ENCODE measurements around the gene MBD3L2. TPM values are rescaled to one million over a fixed set of nuclear protein-coding genes. Genes with fewer than 3 reads are reported as not detected.

MBD3L2 gene
- total RNA-seq, 1 donor from 2014 or later: not detected

DNA sequence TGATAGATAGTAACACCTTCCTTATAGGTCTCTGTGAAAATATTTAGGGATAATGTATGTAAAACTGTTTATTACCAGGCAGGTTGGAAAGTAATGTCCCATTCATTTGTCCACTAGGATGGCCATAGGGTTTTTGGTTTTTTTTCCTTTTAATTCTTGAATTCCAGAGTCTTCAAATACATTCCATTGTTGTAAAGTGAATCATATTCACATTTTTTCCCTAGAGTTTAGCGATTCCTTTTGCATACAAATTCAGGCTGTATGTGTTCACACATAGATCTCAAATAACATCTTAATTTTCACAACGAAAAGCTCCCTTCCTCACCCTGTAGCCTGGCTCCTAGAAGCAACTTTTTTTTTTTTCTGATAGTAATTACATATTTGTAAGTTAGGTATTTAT is 18.6 kb downstream of the MBD3L2 start:
- H3K4me1 Mint-ChIP-seq: peaks cover 9% of the 10 kb centered on the region
- no peak overlapping the region for H3K27ac Mint-ChIP-seq
- no peak overlapping the region for H3K4me3 Mint-ChIP-seq
- H3K36me3 Mint-ChIP-seq: peaks cover 11% of the 10 kb centered on the region
- TF ChIP-seq, protein P1, sequence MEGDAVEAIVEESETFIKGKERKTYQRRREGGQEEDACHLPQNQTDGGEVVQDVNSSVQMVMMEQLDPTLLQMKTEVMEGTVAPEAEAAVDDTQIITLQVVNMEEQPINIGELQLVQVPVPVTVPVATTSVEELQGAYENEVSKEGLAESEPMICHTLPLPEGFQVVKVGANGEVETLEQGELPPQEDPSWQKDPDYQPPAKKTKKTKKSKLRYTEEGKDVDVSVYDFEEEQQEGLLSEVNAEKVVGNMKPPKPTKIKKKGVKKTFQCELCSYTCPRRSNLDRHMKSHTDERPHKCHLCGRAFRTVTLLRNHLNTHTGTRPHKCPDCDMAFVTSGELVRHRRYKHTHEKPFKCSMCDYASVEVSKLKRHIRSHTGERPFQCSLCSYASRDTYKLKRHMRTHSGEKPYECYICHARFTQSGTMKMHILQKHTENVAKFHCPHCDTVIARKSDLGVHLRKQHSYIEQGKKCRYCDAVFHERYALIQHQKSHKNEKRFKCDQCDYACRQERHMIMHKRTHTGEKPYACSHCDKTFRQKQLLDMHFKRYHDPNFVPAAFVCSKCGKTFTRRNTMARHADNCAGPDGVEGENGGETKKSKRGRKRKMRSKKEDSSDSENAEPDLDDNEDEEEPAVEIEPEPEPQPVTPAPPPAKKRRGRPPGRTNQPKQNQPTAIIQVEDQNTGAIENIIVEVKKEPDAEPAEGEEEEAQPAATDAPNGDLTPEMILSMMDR (IDR thresholded peaks at IDR 0.05; ENCODE audit: unreplicated experiment): no peak
- no peaks in the 10 kb centered on the region for H3K27me3 Mint-ChIP-seq (ENCODE audit: low read depth)
- H3K9me3 Mint-ChIP-seq: peaks cover 11% of the 10 kb centered on the region
- DNase-seq (ENCODE audit: low spot score in 2 of 2, unreplicated experiment in 2 of 2): no peak

DNA sequence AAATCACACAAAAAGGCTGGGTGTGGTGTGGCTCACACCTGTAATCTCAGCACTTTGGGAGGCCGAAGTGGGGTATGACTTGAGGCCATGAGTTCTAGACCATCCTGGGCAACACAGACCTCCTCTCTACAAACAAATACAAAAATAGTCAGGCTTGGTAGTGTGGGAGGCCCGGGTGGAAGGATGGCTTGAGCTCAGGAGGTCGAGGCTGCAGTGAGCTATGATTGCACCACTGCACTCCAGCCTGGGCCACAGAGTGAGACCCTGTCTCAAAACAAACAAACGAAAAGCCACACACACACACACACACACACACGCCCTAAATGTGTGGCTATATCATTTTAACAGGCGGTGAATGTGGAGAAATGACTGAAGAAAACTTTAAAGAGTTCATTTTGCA is 19.5 kb downstream of the MBD3L2 start:
- TF ChIP-seq, protein P1 (IDR thresholded peaks at IDR 0.05; ENCODE audit: unreplicated experiment): no peak
- DNase-seq (ENCODE audit: low spot score in 2 of 2, unreplicated experiment in 2 of 2): no peak
- peaks cover 11% of the 10 kb centered on the region for H3K9me3 Mint-ChIP-seq
- no peak overlapping the region for H3K27ac Mint-ChIP-seq
- peaks cover 9% of the 10 kb centered on the region for H3K4me1 Mint-ChIP-seq
- H3K4me3 Mint-ChIP-seq: peak overlapping the region; percentile 98
- H3K27me3 Mint-ChIP-seq (ENCODE audit: low read depth): no peaks in the 10 kb centered on the region
- peaks cover 16% of the 10 kb centered on the region for H3K36me3 Mint-ChIP-seq

DNA sequence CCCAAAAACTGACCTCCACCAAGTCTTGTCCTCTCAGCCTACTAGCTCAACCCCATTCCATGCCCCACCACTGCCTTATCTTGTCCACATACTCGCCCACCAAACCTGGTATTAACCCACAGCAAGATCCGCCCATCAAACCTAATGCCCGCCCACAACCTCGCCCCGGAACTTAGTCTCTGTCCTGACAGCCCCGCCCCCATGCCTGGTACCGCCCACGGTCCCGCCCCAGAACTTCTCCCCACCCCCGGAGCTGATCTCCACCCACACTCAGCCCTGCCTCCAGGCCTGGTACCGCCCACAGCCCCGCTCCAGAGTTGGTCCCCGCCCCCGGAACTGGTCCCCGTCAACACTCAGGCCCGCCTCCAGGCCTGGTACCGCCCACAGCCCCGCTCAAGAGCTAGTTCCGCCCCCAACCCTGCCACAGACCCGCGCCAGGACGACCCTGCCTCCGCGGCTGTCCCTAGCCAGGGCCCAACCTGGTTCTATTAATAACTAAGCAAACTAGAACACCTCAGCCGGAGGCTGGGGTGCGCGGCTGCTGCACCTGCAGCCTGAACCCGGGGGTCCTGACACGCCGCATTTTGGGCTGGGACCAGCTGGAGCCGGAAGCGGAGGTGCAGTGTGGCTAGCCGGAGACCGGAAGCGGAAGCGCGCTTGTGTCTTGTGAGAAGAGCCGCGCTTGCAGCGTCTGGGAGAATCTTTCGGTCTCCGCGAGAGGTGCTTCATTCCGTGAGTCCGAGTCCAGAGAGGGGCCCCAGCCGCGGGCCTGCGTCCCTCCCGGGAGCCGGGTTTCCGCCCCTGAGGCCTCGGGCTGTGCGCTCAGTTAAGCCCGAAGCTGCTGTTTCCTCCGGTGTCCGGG is 20.2 kb downstream of the MBD3L2 start, which contains the start of gene ZNF557:
TSS of gene ZNF557 (plus strand) at position 662 of the 862 bp plus-strand sequence. CDS start 5,372 bp downstream, outside the sequence.
- DNase-seq (ENCODE audit: low spot score in 2 of 2, unreplicated experiment in 2 of 2): peak; percentile 97 to 98
- Mint-ChIP-seq H3K4me3 (peak within 1 kb of the TSS; percentile 98), H3K4me1 (peaks cover 9% of the 10 kb centered on the region), H3K9me3 (peaks cover 12% of the 10 kb centered on the region), H3K36me3 (peaks cover 19% of the 10 kb centered on the region), H3K27me3 (ENCODE audit: low read depth) (no peaks in the 10 kb centered on the region), H3K27ac (peak within 1 kb of the TSS; percentile 94)
- TF ChIP-seq, protein P1 (IDR thresholded peaks at IDR 0.05; ENCODE audit: unreplicated experiment): no peak

DNA sequence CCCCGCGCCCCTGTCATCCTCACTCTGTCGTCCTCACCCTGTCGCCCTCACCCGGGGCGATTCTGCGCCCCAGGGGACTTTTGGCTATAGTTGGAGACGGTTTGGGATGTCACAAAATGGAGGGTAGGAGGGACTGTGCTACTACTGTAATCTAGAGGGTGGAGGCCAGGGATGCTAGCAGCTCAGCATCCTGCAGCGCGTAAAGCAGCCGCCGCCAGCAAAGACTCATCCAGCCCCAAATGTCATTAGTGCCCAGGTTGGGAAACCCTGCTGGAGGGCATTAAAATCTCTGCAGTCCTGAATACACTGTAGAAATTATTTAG is 20.7 kb downstream of the MBD3L2 start:
- Mint-ChIP-seq H3K36me3 (peaks cover 22% of the 10 kb centered on the region), H3K9me3 (peaks cover 13% of the 10 kb centered on the region), H3K27me3 (ENCODE audit: low read depth) (no peaks in the 10 kb centered on the region), H3K4me3 (peak overlapping the region; percentile 98), H3K4me1 (peaks cover 9% of the 10 kb centered on the region), H3K27ac (peak overlapping the region; percentile 61)
- DNase-seq (ENCODE audit: low spot score in 2 of 2, unreplicated experiment in 2 of 2): no peak
- TF ChIP-seq, protein P1 (IDR thresholded peaks at IDR 0.05; ENCODE audit: unreplicated experiment): no peak

- H3K27ac Mint-ChIP-seq: no peak overlapping the region
- peaks cover 9% of the 10 kb centered on the region for H3K4me1 Mint-ChIP-seq
- H3K36me3 Mint-ChIP-seq: peaks cover 46% of the 10 kb centered on the region
- peak overlapping the region; percentile 54 for H3K4me3 Mint-ChIP-seq
- DNase-seq (ENCODE audit: low spot score in 2 of 2, unreplicated experiment in 2 of 2): no peak
- H3K27me3 Mint-ChIP-seq (ENCODE audit: low read depth): no peaks in the 10 kb centered on the region
- H3K9me3 Mint-ChIP-seq: peaks cover 18% of the 10 kb centered on the region
- TF ChIP-seq, protein P1 (IDR thresholded peaks at IDR 0.05; ENCODE audit: unreplicated experiment): no peak
These were observed 23.4 kb downstream of the MBD3L2 start for GRCh38 chr19:7072541-7072940.
